HepG2 (cell line): ENCODE data around the gene ATP4B. TPM values are rescaled to one million over a fixed set of nuclear protein-coding genes. Genes with fewer than 3 reads are reported as not detected.

ENCODE experiments used
- ATAC-seq: fragments of 200-7000 bp; cut with Tn5 transposase; 3 replicates; pipeline ENCODE4 v1.9.1; 2020; ENCODE audit warnings: mild to moderate bottlenecking, moderate library complexity
- BruUV-seq: library from RNA; stranded (reverse); fragments of 400-500 nt; replicated peaks from 2 replicates; lab custom pipeline; 2021; lab: Mats Ljungman, UMichigan
- CTCF ChIA-PET: fragments of 300-600 bp; formaldehyde crosslinking; extraction: SDS; loops from one replicate; lab custom pipeline; 2021; ENCODE audit warnings: low total read pairs, inconsistent platforms, low intra/inter-chr PET ratio; lab: Yijun Ruan, JAX
- POLR2A ChIA-PET: fragments of 350-600 bp; sonication (Branson Sonifier 250); formaldehyde crosslinking; loops from one replicate; lab custom pipeline; 2020; ENCODE audit warnings: antibody characterized with exemption, inconsistent platforms; lab: Yijun Ruan, JAX
- DNase-seq: peaks from one replicate; pipeline ENCODE4 v3.0.0-alpha.2; 2015; ENCODE audit warnings: low spot score
- FAIRE-seq: peaks from 3 replicates; lab custom pipeline; 2011; peaks lifted over from hg19 to GRCh38; lab: Jason Lieb, UNC
- H2AFZ ChIP-seq: one replicate; pipeline ENCODE4 v1.6.1; 2011; ENCODE audit warnings: low read length, inconsistent platforms
- H3K27ac ChIP-seq: fragments of 300-600 bp; 3 replicates; pipeline ENCODE4 v1.8.0; 2011; ENCODE audit warnings: mixed run types, mild to moderate bottlenecking, mixed read lengths, low read length, inconsistent platforms; ENCODE audit not compliant: insufficient read depth; ENCODE audit errors: extremely low read length
- H3K27me3 ChIP-seq, 2 experiments: fragments of 200-600 bp in 1 of 2; 2 replicates in 1 of 2; 3 replicates in 1 of 2; pipeline versions ENCODE4 v1.6.0 to v1.8.0; 2011; ENCODE audit warnings: low read length in 2 of 2, mild to moderate bottlenecking in 2 of 2, moderate library complexity in 2 of 2, inconsistent platforms in 1 of 2; ENCODE audit not compliant: insufficient read depth in 2 of 2, control insufficient read depth in 1 of 2
- H3K36me3 ChIP-seq, 2 experiments: fragments of 200-600 bp in 1 of 2; replicated peaks in 1 of 2; 2 replicates in 1 of 2; 3 replicates in 1 of 2; pipeline versions ENCODE4 v1.5.1 to v1.8.0; 2011; ENCODE audit warnings: low read length in 2 of 2, inconsistent platforms in 1 of 2; ENCODE audit not compliant: insufficient read depth in 2 of 2, control insufficient read depth in 1 of 2
- H3K4me1 ChIP-seq: 2 replicates; pipeline ENCODE4 v1.5.1; 2012; ENCODE audit warnings: low read length, inconsistent platforms; ENCODE audit not compliant: insufficient read depth
- H3K4me2 ChIP-seq: 2 replicates; pipeline ENCODE4 v1.6.0; 2011; ENCODE audit warnings: low read depth, low read length, inconsistent platforms
- H3K4me3 ChIP-seq, 3 experiments: fragments of 200-600 bp in 1 of 3; sonication (generic), shearing (Covaris generic) in 1 of 3; replicated peaks in 1 of 3; 2 replicates each; pipeline ENCODE4 v1.5.1; 2011 to 2016; ENCODE audit warnings: low read length in 3 of 3, inconsistent platforms in 2 of 3, low read depth in 2 of 3, mild to moderate bottlenecking in 2 of 3, control low read depth in 1 of 3, mixed read lengths in 1 of 3; ENCODE audit not compliant: insufficient read depth in 1 of 3
- H3K79me2 ChIP-seq: one replicate; pipeline ENCODE4 v1.6.1; 2011; ENCODE audit warnings: low read length, inconsistent platforms; ENCODE audit not compliant: insufficient read depth
- H3K9ac ChIP-seq: 2 replicates; pipeline ENCODE4 v1.6.0; 2011; ENCODE audit warnings: mild to moderate bottlenecking, low read depth, low read length, inconsistent platforms; ENCODE audit not compliant: insufficient read depth
- H3K9me3 ChIP-seq: 2 replicates; pipeline ENCODE4 v1.5.1; 2012; ENCODE audit warnings: mild to moderate bottlenecking, low read length
- H4K20me1 ChIP-seq: 2 replicates; pipeline ENCODE4 v1.6.0; 2011; ENCODE audit warnings: inconsistent platforms, mild to moderate bottlenecking, low read length, moderate library complexity; ENCODE audit not compliant: insufficient read depth
- CREB1 ChIP-seq, 2 experiments: fragments of 450-650 bp in 1 of 2; IDR thresholded peaks; 2 replicates each; pipeline ENCODE4 v1.6.1; 2016 to 2017; ENCODE audit warnings: control low read depth in 1 of 2, mild to moderate bottlenecking in 1 of 2, missing compliant biosample characterization in 1 of 2, missing genetic modification characterization in 1 of 2
- FOXK2 ChIP-seq: fragments of 450-650 bp; IDR thresholded peaks from 2 replicates; pipeline ENCODE4 v1.6.1; 2016
- HOXD1 ChIP-seq: sonication (generic); formaldehyde crosslinking; IDR thresholded peaks from 2 replicates; pipeline ENCODE4 v1.5.0; 2020; ENCODE audit warnings: missing genetic modification reagents
- ZNF530 ChIP-seq: sonication (generic); formaldehyde crosslinking; IDR thresholded peaks from 2 replicates; pipeline ENCODE4 v1.5.0; 2020; ENCODE audit warnings: low read depth, mild to moderate bottlenecking, missing genetic modification reagents
- WGBS: methylation state at CpG from one replicate; pipeline ENCODE4 v1.1.6; 2017; ENCODE audit warnings: low lambda C conversion rate; 5-methylcytosine and 5-hydroxymethylcytosine counted together
- in situ Hi-C: cut with HindIII; loops from 2 replicates; pipeline ENCODE4 v1.10.0; 2017; ENCODE audit warnings: low pct_unique_long_range_greater_than_20kb; ENCODE audit not compliant: extremely low pct_ligation_motif_present
- intact Hi-C: fragments of 100-400 bp; cut with micrococcal nuclease; formaldehyde crosslinking; loops from one replicate; pipeline ENCODE4 v1.10.0; 2022; ENCODE audit not compliant: unreplicated experiment
- polyA plus RNA-seq, 8 experiments: library from polyadenylated mRNA; depleted of rRNA in 3 of 8; stranded (reverse) in 7 of 8; unstranded in 1 of 8; fragments of >200 nt; fragmentation: Illumina TruSeq in 4 of 8; extraction: Trizol in 4 of 8; gene quantifications; 2 replicates each; pipeline versions ENCODE4 v1.2.1 to v1.2.3, GENCODE V29; 2011 to 2016; ENCODE audit warnings: low read depth in 4 of 8, missing spikeins in 1 of 8, mixed read lengths in 1 of 8; ENCODE audit not compliant: insufficient read depth in 1 of 8
- total RNA-seq, 5 experiments: library from RNA; depleted of rRNA; stranded (reverse); fragments of >200 nt; fragmentation: Illumina TruSeq; extraction: Trizol; gene quantifications; 2 replicates each; pipeline ENCODE4 v1.2.3, GENCODE V29; 2016; ENCODE audit warnings: low read depth in 1 of 5
- TF ChIP-seq, protein P1 (sequence below): sonication (generic); formaldehyde crosslinking; IDR thresholded peaks from 2 replicates; pipeline ENCODE4; 2020; ENCODE audit warnings: missing genetic modification reagents, mild to moderate bottlenecking, borderline replicate concordance

The ATP4B gene
- total and polyA plus RNA-seq, 2 of the 13 experiments (the other 11 are each of a cell fraction or from before 2014, with no cell fraction given), result not detected

DNA sequence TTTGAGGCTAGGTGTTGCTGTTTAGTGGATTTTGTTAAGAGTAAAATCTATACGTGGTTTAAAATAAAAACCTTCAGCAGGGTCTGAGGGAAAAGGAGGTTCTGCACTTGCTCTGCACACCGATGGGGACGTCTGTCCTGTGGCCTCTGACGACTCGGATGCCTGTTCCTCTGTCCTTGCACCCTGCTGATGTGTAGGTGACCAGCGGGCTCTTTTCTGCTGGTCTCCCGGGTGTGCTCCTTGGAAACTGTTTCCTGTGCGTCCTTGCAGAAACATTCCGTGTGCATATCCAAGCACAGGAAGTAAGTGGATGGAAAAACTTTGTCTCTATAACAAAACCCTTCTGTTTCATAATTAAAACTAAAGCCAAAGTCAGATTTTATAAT lies 3.8 kb downstream of the ATP4B start:
- no TSS peak for BruUV-seq
- DNase-seq, result no peak
- H3K9me3 ChIP-seq, result no peaks in the 10 kb centered on the region
- H3K4me2 ChIP-seq, result no peak overlapping the region
- TF ChIP-seq HOXD1 (no peak), ZNF530 (CRISPR knock-in tag) (no peak), FOXK2 (no peak), CREB1 (IDR thresholded peaks at IDR 0.05) (no peak), CREB1 (CRISPR knock-in tag; IDR thresholded peaks at IDR 0.05) (no peak)
- TF ChIP-seq, protein P1, sequence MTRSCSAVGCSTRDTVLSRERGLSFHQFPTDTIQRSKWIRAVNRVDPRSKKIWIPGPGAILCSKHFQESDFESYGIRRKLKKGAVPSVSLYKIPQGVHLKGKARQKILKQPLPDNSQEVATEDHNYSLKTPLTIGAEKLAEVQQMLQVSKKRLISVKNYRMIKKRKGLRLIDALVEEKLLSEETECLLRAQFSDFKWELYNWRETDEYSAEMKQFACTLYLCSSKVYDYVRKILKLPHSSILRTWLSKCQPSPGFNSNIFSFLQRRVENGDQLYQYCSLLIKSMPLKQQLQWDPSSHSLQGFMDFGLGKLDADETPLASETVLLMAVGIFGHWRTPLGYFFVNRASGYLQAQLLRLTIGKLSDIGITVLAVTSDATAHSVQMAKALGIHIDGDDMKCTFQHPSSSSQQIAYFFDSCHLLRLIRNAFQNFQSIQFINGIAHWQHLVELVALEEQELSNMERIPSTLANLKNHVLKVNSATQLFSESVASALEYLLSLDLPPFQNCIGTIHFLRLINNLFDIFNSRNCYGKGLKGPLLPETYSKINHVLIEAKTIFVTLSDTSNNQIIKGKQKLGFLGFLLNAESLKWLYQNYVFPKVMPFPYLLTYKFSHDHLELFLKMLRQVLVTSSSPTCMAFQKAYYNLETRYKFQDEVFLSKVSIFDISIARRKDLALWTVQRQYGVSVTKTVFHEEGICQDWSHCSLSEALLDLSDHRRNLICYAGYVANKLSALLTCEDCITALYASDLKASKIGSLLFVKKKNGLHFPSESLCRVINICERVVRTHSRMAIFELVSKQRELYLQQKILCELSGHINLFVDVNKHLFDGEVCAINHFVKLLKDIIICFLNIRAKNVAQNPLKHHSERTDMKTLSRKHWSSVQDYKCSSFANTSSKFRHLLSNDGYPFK (CRISPR knock-in tag), result no peak
- intact Hi-C loops (no loop called here), in situ Hi-C loops (no loop called here)
- CTCF ChIA-PET, result no interaction called here
- H3K36me3 ChIP-seq, result no peaks in the 10 kb centered on the region
- POLR2A ChIA-PET, result no interaction called here
- H3K4me3 ChIP-seq, result no peak overlapping the region
- H3K79me2 ChIP-seq, result no peaks in the 10 kb centered on the region
- peaks cover 0 to 20% of the 10 kb centered on the region in 2 experiments; a peak in 3 of 5 replicates for H3K27me3 ChIP-seq
- peaks cover 6% of the 10 kb centered on the region; the same call in 1 of the 2 replicates for H3K4me1 ChIP-seq
- H3K27ac ChIP-seq, result no peak overlapping the region
- H4K20me1 ChIP-seq, result no peaks in the 10 kb centered on the region
- no peak for FAIRE-seq
- 46% methylated on average over 9 of the region's 9 CpGs for WGBS
- H3K9ac ChIP-seq, result no peak overlapping the region
- ATAC-seq, result no peak
- no peak overlapping the region for H2AFZ ChIP-seq
